OCI-LY7 (cell line): ENCODE data around the gene GCNT3.

Experiments
- CTCF ChIP-seq: fragments of 200-600 bp; sonication (generic); conservative IDR thresholded peaks from 2 replicates; pipeline ENCODE4 v1.5.1; 2014; ENCODE audit warnings: mild to moderate bottlenecking, antibody characterized with exemption, low read length, moderate library complexity, mixed read lengths
- EZH2phosphoT487 ChIP-seq: fragments of 200-600 bp; sonication (generic); IDR thresholded peaks from 2 replicates; pipeline ENCODE4 v1.6.1; 2018; ENCODE audit warnings: low read depth, borderline replicate concordance, mild to moderate bottlenecking, mixed run types, antibody characterized with exemption, low read length, moderate library complexity, mixed read lengths

GRCh38 chr15:59609730-59610712, 1.6 kb upstream of the GCNT3 start:
- no peak for TF ChIP-seq CTCF
- no peak for TF ChIP-seq EZH2phosphoT487
